B cell (primary cell): ENCODE measurements around the gene ZNHIT1. TPM values are rescaled to one million over a fixed set of nuclear protein-coding genes. Genes with fewer than 3 reads are reported as not detected.

Experiments used
- ATAC-seq: fragments of 200-7000 bp; cut with Tn5 transposase; one replicate; pipeline ENCODE4 v1.10.0; 2021; ENCODE audit warnings: low read depth, mild to moderate bottlenecking, moderate number of reproducible peaks, moderate library complexity
- CTCF ChIA-PET: fragments of 350-600 bp; sonication (Branson Sonifier 250); formaldehyde crosslinking; loops from one replicate; lab custom pipeline; 2021; ENCODE audit warnings: antibody characterized with exemption, inconsistent platforms; lab: Charles Lee
- POLR2A ChIA-PET: fragments of 350-600 bp; sonication (Branson Sonifier 250); formaldehyde crosslinking; loops from one replicate; lab custom pipeline; 2021; ENCODE audit warnings: antibody characterized with exemption; lab: Charles Lee
- DNase-seq: peaks from one replicate; pipeline ENCODE4 v3.0.0; 2013
- H2AFZ ChIP-seq: 2 replicates; pipeline ENCODE4 v1.6.1; 2012; ENCODE audit warnings: mild to moderate bottlenecking, low read depth, low read length; ENCODE audit not compliant: insufficient read depth, poor library complexity, severe bottlenecking
- H3K27ac ChIP-seq, 2 donors: 1 replicate in 1 of 2; 2 replicates in 1 of 2; pipeline ENCODE4 v1.5.1; 2012 to 2013; ENCODE audit warnings: low read length in 2 of 2, mild to moderate bottlenecking in 2 of 2, moderate library complexity in 1 of 2
- H3K27me3 ChIP-seq, 4 experiments: fragments of 200-600 bp in 1 of 4; sonication (generic) in 1 of 4; replicated peaks in 1 of 4; 1 replicate in 2 of 4; 2 replicates in 2 of 4; pipeline versions ENCODE4 v1.6.1 to v1.7.0; 2013 to 2016; ENCODE audit warnings: low read length in 3 of 4, mild to moderate bottlenecking in 2 of 4, mixed read lengths in 1 of 4, moderate library complexity in 1 of 4; ENCODE audit not compliant: insufficient read depth in 4 of 4, control insufficient read depth in 3 of 4; ENCODE audit errors: control extremely low read depth in 1 of 4
- H3K36me3 ChIP-seq, 2 experiments: replicated peaks in 1 of 2; 1 replicate in 1 of 2; 2 replicates in 1 of 2; pipeline versions ENCODE4 v1.6.1 to v1.7.1; 2013; ENCODE audit warnings: low read length in 1 of 2; ENCODE audit not compliant: insufficient read depth in 2 of 2, control insufficient read depth in 1 of 2; ENCODE audit errors: control extremely low read depth in 1 of 2, extremely low read depth in 1 of 2
- H3K4me1 ChIP-seq, 2 donors: fragments of 200-600 bp in 1 of 2; sonication (generic) in 1 of 2; 1 replicate in 1 of 2; 2 replicates in 1 of 2; pipeline versions ENCODE4 v1.5.1 to v1.6.1; 2013 to 2017; ENCODE audit warnings: low read length in 2 of 2; ENCODE audit not compliant: control insufficient read depth in 2 of 2, insufficient read depth in 2 of 2
- H3K4me2 ChIP-seq: replicated peaks from 2 replicates; pipeline ENCODE3; 2012; ENCODE audit warnings: mild to moderate bottlenecking, low read depth, low read length; ENCODE audit not compliant: poor library complexity, severe bottlenecking
- H3K4me3 ChIP-seq, 5 experiments: fragments of 200-600 bp in 1 of 5; sonication (generic) in 1 of 5; 1 replicate in 3 of 5; 2 replicates in 2 of 5; pipeline versions ENCODE4 v1.5.1 to v1.7.0; 2011 to 2016; ENCODE audit warnings: low read length in 4 of 5, mild to moderate bottlenecking in 4 of 5, low read depth in 2 of 5, control low read depth in 1 of 5, moderate library complexity in 1 of 5; ENCODE audit not compliant: insufficient read depth in 1 of 5; ENCODE audit errors: control extremely low read depth in 1 of 5, extremely low read depth in 1 of 5
- H3K79me2 ChIP-seq: fragments of 200-600 bp; sonication (generic); one replicate; pipeline ENCODE4 v1.6.0; 2016; ENCODE audit warnings: low read length; ENCODE audit not compliant: control insufficient read depth, insufficient read depth
- H3K9ac ChIP-seq: fragments of 200-600 bp; sonication (generic); 2 replicates; pipeline ENCODE4 v1.6.1; 2017; ENCODE audit warnings: mild to moderate bottlenecking, low read length, moderate library complexity
- H3K9me3 ChIP-seq, 3 donors: one replicate each; pipeline versions ENCODE4 v1.6.1 to v1.7.1; 2013; ENCODE audit warnings: low read length in 2 of 3; ENCODE audit not compliant: control insufficient read depth in 2 of 3, insufficient read depth in 1 of 3; ENCODE audit errors: control extremely low read depth in 1 of 3
- H4K20me1 ChIP-seq: 2 replicates; pipeline ENCODE4 v1.6.0; 2012; ENCODE audit warnings: mild to moderate bottlenecking, low read length; ENCODE audit not compliant: insufficient read depth, control insufficient read depth, poor library complexity, severe bottlenecking
- H3K27ac Mint-ChIP-seq: one replicate; pipeline ENCODE4 v1.8.0; 2021; ENCODE audit warnings: mixed read lengths
- H3K27me3 Mint-ChIP-seq: one replicate; pipeline ENCODE4 v1.8.0; 2021; ENCODE audit warnings: mixed read lengths
- H3K4me1 Mint-ChIP-seq: one replicate; pipeline ENCODE4 v1.8.0; 2021; ENCODE audit warnings: mixed read lengths
- H3K4me3 Mint-ChIP-seq: one replicate; pipeline ENCODE4 v1.8.0; 2021; ENCODE audit warnings: mixed read lengths
- H3K9me3 Mint-ChIP-seq: one replicate; pipeline ENCODE4 v1.8.0; 2022; ENCODE audit warnings: mixed read lengths; ENCODE audit not compliant: insufficient read depth
- EZH2 ChIP-seq: IDR thresholded peaks from 2 replicates; pipeline ENCODE4 v1.6.1; 2012; ENCODE audit warnings: borderline replicate concordance, low read depth, mild to moderate bottlenecking, moderate library complexity, low read length; ENCODE audit not compliant: insufficient read depth, poor library complexity, severe bottlenecking
- WGBS: methylation state at CpG from one replicate; pipeline ENCODE4 v1.1.5; 2013; ENCODE audit warnings: missing lambda C conversion rate; ENCODE audit not compliant: insufficient coverage; 5-methylcytosine and 5-hydroxymethylcytosine counted together
- intact Hi-C: fragments of 100-400 bp; cut with micrococcal nuclease; formaldehyde crosslinking; loops from one replicate; pipeline ENCODE4 v1.10.0; 2022
- polyA plus RNA-seq: library from polyadenylated mRNA; depleted of rRNA; stranded (reverse); fragments of >200 nt; gene quantifications from 2 replicates; pipeline ENCODE4 v1.2.3, GENCODE V29; 2012
- total RNA-seq, 2 donors: library from RNA; stranded (reverse); fragments of 120-200 nt in 1 of 2; gene quantifications; 1 replicate in 1 of 2; 2 replicates in 1 of 2; pipeline versions ENCODE4 v1.2.3 to v1.2.4, GENCODE V29; 2013 to 2022
- TF ChIP-seq, protein P1 (sequence below): fragments of 200-600 bp; IDR thresholded peaks from one replicate; pipeline ENCODE4 v1.8.0; 2022; ENCODE audit warnings: antibody characterized with exemption, mild to moderate bottlenecking

The ZNHIT1 gene
- total and polyA plus RNA-seq, 2 donors (not counting 1 experiment from before 2014, with no cell fraction given), result 28.5 to 37.3 TPM

DNA sequence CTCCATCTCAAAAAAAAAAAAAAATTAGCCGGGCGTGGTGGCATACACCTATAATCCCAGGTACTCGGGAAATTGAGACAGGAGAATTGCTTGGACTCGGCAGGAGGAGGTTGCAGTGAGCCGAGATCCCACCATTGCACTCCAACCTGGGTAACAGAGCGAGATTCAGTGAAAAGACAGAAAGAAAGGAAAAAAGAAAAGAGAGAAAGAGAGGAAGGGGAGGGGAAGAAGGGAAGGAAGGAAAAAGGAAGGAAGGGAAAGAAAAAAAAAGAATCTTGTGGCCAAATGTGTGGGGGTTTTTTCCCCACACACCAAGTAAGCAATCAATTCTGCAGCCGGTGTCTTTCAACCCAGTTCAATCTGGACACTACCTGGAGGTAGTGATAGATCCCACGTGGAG, 28.9 kb upstream of the ZNHIT1 start:
- Histone ChIP-seq H3K4me3 (no peak overlapping the region), H3K79me2 (no peaks in the 10 kb centered on the region), H4K20me1 (no peaks in the 10 kb centered on the region), H3K36me3 (no peaks in the 10 kb centered on the region), H3K27me3 (peaks cover 0 to 2% (median 0%) of the 10 kb centered on the region in 4 experiments), H3K4me1 (no peaks in the 10 kb centered on the region), H3K9me3 (peaks cover 0 to 4% (median 0%) of the 10 kb centered on the region in 3 donors), H3K9ac (no peak overlapping the region), H3K4me2 (no peak overlapping the region), H2AFZ (no peak overlapping the region), H3K27ac (no peak overlapping the region)
- Mint-ChIP-seq H3K27me3 (peaks cover 16% of the 10 kb centered on the region), H3K4me3 (no peak overlapping the region), H3K9me3 (no peaks in the 10 kb centered on the region), H3K4me1 (peaks cover 2% of the 10 kb centered on the region), H3K27ac (no peak overlapping the region)
- ATAC-seq, result no peak
- no peak for DNase-seq
- WGBS, result 88% methylated on average over 6 of the region's 8 CpGs
- POLR2A ChIA-PET, result interaction anchor here (0.7 kb wide), 1 partner anchor 47 kb away, joined by 4 read pairs; no protein-coding TSS in a partner anchor
- TF ChIP-seq, protein P1, sequence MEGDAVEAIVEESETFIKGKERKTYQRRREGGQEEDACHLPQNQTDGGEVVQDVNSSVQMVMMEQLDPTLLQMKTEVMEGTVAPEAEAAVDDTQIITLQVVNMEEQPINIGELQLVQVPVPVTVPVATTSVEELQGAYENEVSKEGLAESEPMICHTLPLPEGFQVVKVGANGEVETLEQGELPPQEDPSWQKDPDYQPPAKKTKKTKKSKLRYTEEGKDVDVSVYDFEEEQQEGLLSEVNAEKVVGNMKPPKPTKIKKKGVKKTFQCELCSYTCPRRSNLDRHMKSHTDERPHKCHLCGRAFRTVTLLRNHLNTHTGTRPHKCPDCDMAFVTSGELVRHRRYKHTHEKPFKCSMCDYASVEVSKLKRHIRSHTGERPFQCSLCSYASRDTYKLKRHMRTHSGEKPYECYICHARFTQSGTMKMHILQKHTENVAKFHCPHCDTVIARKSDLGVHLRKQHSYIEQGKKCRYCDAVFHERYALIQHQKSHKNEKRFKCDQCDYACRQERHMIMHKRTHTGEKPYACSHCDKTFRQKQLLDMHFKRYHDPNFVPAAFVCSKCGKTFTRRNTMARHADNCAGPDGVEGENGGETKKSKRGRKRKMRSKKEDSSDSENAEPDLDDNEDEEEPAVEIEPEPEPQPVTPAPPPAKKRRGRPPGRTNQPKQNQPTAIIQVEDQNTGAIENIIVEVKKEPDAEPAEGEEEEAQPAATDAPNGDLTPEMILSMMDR, result no peak
- TF ChIP-seq EZH2, result no peak
- CTCF ChIA-PET, result interaction anchor here (0.7 to 6.6 kb wide), 3 partner anchors 11 to 882 kb away, joined by 3 to 129 read pairs (median 4); no protein-coding TSS in a partner anchor
- intact Hi-C loops, result no loop called here

DNA sequence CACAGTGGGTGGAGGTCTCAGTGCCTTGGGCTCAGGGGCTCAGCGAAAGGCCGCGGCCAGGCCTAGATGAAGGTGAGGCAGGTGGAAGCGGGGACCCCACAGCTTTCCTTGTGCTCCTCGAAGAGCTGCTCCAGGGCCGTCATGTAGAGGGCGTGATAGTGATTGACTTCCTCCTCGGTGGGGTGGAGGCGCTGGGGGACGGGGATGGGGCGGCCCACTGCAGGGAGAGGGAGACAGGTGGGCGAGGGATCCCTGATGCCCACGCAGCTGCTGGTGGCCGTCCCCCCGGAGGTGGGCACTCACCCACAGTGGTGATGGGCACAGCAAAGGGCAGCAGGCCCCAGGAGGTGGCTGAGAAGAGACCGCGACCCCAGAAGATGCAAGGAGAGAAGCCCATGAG, 22.1 kb upstream of the ZNHIT1 start:
- Histone ChIP-seq H3K27ac (no peak overlapping the region), H3K4me2 (no peak overlapping the region), H3K4me3 (no peak overlapping the region), H3K9me3 (peaks cover 0 to 13% (median 0%) of the 10 kb centered on the region in 3 donors), H3K36me3 (no peaks in the 10 kb centered on the region), H4K20me1 (no peaks in the 10 kb centered on the region), H3K9ac (no peak overlapping the region), H2AFZ (no peak overlapping the region), H3K27me3 (peaks cover 0 to 23% (median 8%) of the 10 kb centered on the region in 4 experiments), H3K4me1 (peaks cover 2 to 3% of the 10 kb centered on the region in 2 donors), H3K79me2 (no peaks in the 10 kb centered on the region)
- ChIA-PET CTCF (interaction anchor here (1.0 to 6.6 kb wide), 2 partner anchors 53 to 61 kb away, joined by 3 to 129 read pairs; no protein-coding TSS in a partner anchor), POLR2A (no interaction called here)
- TF ChIP-seq, protein P1, result no peak
- TF ChIP-seq EZH2, result no peak
- no peak overlapping the region for H3K4me3 Mint-ChIP-seq
- WGBS, result 88% methylated on average over 17 of the region's 17 CpGs
- H3K9me3 Mint-ChIP-seq, result no peaks in the 10 kb centered on the region
- DNase-seq (no peak), ATAC-seq (no peak)
- intact Hi-C loops, result no loop called here
- H3K27ac Mint-ChIP-seq, result no peak overlapping the region
- H3K27me3 Mint-ChIP-seq, result peaks cover 10% of the 10 kb centered on the region
- peaks cover 2% of the 10 kb centered on the region for H3K4me1 Mint-ChIP-seq
